ENCODE results near the gene AGER.

The AGER gene

DNA sequence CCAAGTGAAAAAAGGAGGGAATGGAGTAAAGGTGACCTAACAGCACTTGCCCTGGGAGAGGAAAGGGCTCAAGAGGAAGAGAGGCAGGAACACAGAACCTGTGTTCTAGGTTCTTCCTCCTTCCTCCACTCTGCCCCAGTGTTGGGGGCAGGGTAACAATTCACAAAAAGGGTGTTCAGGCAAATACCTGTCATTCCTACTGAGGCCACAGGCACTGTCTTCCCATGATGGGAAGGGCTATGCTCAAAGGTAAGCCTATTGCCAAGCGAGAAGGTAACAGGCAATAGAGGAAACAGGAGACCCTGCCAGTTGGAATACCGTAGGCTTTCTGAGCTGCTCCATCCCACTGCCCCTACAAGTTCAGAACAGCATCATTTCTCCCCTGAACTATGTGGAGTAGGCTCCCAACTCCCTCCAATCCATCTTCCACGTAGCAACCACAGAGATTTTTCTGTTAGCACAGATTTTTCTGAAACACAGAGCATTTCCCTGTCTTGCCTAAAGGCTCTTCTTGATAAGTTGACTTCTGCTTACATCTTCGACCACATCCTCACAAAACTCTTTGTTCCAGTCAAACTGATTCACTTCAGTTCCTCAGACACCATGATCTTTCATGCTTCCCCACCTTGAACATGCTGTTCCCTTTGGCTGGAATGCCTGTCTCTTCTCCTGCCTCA, 10.9 kb downstream of the AGER start:
- H3K4me3 ChIP-seq (ENCODE audit: low read depth, low read length) = no peak overlapping the region

DNA sequence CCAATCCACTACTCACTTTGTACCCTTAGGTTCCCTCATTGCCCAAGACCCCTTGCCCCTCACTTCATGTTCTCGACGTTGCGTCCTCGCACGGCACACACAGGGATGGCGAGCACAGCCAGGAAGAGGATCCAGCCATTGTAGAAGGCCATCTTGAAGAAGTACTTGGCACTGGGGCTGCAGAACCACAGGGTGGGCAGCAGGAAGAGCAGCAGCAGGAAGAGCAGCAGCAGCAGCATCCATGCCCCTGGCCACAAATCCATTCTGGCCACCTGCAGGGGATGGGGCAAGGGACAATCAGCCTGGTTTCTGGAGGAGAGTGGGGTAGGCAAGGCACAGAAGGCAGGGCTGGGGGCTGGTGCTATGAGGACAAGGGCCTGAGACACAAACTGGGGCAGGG, 12.8 kb downstream of the AGER start:
- no peak overlapping the region for H3K4me3 ChIP-seq (ENCODE audit: low read depth, low read length)

DNA sequence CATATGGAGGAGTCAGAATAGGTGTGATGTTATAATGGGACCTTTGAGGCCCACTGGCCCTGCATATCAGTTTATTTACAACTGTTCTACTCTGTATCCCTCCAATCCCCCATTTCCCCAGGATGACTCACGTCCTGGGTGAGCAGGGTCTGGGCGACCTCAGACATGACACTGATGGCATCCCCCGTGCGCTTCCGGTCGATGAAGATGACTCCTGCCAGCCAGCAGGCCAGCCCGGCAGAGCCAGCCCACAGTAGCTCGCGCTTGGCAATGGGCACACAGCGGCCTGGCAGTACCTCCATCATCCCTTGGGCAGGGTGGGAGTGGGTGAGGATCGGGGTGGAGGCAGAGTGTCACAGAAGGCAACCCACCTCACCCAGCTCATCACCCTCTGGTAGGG, 13.8 kb downstream of the AGER start:
- H3K4me3 ChIP-seq (ENCODE audit: low read depth, low read length) = no peak overlapping the region

DNA sequence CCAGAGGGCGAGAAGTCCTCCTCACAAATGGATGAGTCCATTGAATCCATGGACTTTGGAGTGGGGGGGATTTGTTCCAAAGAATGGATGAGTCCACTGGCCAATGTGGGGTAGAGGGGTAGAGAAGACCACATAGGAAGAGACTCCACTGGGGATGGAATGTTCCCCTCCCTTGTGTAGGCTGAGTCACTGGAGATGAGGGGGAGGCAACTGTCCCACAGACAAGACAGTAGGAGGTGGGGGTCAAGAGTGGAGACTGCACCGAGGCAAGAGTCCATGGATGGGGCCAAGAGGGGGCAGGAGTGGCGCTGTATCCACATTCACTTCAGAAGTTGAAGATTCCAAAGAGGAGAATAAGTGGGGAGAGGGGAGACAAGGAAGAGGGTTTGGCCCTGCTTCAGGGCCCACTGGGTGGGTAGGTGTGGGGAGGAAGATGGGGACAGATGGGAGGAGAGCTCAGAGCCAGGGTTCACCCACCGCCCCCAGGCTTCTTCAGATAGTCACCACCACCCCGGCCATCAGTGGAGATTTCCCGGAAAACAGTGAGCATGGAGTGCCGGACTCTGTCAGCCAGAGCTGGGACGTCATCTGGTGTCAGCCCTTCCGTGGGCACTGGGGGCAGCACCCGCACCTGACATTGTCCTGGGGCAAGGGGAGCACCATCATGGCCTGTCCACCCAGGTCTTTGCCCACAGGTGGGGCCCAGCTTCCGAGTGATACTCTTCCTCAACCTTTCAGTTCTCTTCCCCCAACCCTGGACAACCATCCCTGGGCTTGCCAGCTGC, 15.1 kb downstream of the AGER start:
- H3K4me3 ChIP-seq (ENCODE audit: low read depth, low read length) = no peak overlapping the region

DNA sequence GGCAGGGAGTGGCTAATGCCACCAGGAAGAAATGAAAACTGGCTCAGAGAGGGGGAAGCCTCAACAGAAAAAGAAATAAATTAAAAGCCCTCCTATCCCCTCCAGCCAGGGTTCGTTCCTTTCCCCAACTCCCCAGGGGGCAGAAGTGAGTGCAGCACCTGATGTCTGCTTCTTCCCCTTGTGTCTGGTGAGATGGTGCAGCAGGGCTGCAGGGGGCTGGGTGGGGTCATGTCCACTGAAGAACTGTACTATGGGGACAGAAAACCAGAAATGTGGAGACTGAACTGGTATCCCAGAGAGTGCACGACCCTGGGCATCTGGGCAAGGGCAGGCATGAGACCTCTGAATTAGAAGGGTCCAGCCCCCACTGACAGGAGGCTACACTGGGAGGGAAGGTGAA, 15.7 kb downstream of the AGER start:
- H3K4me3 ChIP-seq (ENCODE audit: low read depth, low read length) = no peak overlapping the region

DNA sequence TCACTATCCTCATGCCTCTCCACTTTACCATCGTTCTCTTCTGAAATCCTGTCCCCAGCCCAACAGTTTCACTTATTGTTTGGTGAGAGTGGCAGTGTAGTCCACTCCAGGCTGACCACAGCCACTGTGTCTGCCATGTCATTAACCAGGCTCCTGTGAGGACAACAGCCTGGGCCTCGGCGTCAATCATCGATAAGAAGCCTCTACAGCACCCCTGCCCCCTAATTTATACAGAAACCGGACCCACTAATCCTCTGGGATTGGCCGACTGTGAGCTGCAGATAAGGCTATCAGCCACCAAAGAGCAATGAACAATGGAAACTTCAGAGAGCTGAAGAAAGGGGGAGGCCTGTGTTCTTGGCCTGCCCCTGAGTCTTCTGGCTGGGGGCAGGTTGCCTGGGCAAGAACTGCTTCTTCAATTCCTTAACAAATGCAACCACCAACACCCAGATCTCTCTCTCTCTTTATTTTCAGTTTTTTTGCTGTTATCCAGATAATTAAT, 16.2 kb downstream of the AGER start:
- H3K4me3 ChIP-seq (ENCODE audit: low read depth, low read length) = no peak overlapping the region

DNA sequence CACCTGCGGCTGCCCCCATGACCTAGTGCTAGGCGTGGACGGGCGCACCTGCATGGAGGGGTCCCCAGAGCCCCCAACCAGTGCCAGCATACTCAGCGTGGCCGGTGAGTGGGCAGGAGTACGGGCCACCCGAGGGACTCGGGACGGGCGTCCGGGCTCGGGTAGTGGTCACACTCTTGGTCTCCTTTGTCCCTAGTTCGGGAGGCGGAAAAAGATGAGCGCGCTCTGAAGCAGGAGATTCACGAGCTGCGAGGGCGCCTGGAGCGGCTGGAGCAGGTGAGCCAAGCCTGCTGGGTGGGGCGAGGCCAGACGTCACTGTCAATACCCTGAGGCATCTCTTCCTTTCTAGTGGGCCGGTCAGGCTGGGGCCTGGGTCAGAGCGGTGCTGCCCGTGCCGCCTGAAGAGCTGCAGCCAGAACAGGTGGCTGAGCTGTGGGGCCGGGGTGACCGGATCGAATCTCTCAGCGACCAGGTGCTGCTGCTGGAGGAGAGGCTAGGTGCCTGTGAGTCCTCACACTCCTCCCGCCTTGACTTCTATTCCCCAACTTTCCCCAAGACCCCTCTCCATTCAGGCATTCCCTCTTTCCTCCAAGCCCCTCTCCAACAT, 16.8 kb downstream of the AGER start:
- no peak overlapping the region for H3K4me3 ChIP-seq (ENCODE audit: low read depth, low read length)

DNA sequence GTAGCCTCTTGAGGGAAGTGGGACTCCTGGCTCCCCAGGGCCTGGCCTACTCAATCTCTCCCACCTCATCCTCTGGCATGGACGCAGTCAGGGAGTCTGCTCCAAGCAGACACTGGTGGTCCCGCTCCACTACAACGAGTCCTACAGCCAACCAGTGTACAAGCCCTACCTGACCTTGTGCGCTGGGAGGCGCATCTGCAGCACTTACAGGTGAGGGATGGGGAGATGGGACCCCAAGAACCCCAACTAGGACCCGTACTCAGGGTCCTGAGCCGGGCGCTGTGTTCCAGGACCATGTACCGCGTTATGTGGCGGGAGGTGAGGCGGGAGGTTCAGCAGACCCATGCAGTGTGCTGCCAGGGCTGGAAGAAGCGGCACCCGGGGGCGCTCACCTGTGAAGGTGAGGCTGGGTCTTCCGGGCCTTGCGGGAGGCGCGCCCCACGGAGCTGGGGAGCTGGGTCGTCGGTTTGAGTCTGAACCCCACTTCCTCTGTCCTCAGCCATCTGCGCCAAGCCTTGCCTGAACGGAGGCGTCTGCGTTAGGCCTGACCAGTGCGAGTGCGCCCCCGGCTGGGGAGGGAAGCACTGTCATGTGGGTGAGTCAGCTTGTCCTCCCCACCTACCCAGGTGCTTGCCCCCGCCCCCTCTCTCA, 17.5 kb downstream of the AGER start:
- no peak overlapping the region for H3K4me3 ChIP-seq (ENCODE audit: low read depth, low read length)

DNA sequence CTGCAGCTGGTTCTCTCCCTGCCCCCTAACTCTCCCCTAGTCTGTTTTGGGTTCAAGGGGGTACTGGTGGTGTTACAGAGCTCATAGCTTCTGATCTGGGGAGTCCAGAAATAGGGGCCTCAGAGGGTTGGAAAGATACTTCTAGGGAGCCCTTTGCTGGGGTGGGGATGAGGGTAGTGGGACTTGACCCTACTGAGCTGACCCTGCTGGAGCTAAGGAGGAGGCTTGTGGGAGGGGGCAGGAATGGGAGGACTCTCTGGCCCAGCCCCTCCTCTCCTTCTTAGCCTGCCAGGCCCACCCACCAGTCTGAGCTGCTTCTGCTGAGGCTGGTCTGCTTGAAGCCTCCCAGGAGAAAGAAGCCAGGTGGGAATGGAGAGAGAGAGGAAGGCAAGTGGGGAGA, 19.8 kb downstream of the AGER start, which contains the start of gene EGFL8:
EGFL8 (plus strand) TSS at position 301 of the 400 bp plus-strand sequence. CDS start 1,571 bp downstream, outside the sequence.
- no peak within 1 kb of the TSS for H3K4me3 ChIP-seq (ENCODE audit: low read depth, low read length)

DNA sequence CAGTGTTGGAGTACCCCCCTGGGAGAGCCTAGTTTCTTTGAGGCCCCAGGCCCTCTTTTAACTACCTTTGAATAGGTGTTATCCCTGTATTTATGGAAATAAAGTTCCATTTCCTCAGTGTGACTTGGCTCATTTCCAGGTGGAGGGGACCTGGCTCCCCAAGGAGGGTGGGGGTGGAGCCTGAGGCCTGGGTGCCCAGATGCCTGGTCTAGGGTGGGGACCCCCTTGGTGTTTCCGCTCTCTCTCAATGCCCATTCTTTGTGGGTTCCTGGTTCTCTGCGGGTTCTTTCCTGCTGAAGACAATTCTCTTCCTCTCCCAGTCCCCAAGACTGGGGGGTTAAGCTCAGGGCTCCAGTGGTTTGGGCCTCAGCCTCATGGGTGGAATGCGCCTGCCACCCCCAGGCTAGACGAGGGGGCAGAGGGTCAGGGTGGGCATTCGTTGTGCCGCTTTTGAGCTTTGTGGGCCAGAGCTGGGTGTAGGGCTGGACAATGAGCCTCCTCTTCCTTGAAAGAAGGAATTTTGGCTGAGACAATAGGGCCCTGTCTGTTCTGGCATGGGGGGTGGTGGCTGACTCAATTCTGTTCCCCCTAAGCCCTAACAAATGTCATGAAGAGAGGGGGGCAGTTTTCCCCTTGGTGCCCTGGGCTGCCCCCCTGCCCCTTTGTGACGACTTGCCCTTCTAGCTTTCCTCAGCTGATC, 20.3 kb downstream of the AGER start:
- no peak overlapping the region for H3K4me3 ChIP-seq (ENCODE audit: low read depth, low read length)

DNA sequence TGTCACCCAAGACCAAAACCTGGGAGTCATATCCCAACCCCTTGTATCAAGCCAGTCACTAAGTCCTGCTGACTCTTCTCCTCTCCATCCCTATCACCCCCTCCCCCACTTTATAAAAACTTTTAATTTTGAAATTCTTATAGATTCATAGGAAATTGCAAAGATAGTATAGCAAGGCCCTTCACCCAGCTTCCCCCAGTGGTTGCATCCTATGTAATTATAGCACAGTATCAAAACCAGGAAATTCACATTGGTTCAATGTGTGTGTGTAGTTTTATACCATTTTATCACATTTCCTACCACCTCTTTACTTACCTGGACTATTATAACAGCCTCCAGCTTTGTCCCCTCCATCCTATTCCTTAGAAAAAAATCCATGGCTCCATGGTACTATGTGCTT, 26.0 kb downstream of the AGER start:
- H3K4me3 ChIP-seq (ENCODE audit: low read depth, low read length) = no peak overlapping the region

DNA sequence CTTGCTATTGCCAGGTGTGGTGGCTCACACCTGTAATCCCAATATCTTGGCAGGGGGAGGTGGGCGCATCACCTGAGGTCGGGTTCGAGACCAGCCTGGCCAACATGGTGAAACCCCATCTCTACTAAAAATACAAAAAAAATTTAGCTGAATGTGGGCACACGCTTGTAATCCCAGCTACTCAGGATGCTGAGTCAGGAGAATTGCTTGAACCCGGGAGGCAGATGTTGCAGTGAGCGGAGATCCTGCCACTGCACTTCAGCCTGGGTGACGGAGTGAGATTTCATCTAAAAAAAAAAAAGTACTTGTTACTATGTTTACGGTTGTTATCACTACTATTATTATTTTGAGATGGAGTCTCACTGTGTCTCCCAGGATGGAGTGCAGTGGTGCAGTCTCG, 27.2 kb downstream of the AGER start:
- H3K4me3 ChIP-seq (ENCODE audit: low read depth, low read length) = no peak overlapping the region

DNA sequence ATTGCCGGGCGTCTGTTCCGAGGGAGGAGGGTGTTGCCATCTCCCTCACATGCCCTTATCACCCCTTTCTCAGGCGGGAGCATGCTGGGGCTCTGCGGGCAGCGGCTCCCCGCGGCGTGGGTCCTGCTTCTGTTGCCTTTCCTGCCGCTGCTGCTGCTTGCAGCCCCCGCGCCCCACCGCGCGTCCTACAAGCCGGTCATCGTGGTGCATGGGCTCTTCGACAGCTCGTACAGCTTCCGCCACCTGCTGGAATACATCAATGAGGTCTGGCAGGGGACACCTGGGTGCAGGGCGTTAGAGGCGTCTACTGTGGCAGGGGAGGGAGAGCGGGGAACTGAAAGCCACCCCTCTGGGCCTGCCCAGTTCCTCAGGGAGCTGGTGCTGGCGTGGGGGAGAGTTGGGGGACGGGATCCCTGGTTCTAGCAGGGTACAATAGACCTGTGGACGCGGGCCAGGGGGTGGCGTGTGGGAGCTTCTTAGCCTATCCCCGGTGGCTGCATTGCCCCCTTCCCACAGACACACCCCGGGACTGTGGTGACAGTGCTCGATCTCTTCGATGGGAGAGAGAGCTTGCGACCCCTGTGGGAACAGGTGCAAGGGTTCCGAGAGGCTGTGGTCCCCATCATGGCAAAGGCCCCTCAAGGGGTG, 29.4 kb downstream of the AGER start:
- H3K4me3 ChIP-seq (ENCODE audit: low read depth, low read length) = peak overlapping the region; percentile 93

DNA sequence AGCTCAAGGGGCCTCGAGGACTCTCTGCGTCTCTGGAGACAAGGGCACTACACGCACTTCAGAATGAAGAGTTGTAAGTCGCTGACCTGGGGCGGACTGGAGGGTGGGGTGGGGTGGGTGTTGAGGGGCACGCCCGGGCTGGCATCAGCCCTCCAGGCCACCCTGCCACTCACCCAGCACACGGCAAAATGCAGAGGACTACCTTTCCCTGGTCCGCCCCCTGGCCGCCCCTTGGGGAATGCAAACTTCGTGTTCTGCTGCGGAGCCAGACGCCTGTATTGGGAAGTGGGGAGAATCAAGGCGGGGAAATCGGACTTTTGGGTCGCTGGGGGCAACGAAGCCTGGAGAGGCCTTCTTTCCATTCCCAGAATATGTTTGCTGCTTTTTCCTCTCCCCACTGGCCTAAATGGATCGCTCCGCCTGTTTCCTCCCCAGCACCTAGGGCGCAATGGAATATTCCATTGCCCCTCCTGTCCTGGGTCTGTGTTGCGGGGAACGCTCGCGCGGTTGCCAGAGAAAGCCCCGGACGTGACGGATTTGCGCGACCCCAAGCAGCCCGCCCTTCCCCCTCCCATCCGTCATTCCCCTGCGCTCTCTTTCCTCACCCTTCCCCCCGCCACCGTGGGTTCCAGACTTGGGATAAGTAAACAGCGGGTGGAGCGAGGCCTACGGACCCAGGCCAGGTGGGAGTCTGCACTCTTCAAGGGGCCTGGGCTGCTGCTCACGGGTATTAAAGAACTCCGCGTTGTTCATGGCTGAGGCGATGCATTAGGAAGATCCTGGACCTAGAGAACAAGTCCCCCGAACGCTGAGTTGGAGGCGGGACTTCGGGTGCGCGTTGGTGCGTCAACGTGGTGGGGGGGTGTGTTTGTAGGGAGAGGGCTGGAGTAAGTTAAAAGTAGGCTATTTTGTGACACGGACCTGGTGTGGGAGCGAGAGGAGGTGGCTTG, 30.2 kb downstream of the AGER start, which contains the start of gene PPT2:
PPT2 (plus strand) TSS at position 578 of the 950 bp plus-strand sequence. CDS start 454 bp downstream, outside the sequence.
- peak within 1 kb of the TSS; percentile 93 for H3K4me3 ChIP-seq (ENCODE audit: low read depth, low read length)

DNA sequence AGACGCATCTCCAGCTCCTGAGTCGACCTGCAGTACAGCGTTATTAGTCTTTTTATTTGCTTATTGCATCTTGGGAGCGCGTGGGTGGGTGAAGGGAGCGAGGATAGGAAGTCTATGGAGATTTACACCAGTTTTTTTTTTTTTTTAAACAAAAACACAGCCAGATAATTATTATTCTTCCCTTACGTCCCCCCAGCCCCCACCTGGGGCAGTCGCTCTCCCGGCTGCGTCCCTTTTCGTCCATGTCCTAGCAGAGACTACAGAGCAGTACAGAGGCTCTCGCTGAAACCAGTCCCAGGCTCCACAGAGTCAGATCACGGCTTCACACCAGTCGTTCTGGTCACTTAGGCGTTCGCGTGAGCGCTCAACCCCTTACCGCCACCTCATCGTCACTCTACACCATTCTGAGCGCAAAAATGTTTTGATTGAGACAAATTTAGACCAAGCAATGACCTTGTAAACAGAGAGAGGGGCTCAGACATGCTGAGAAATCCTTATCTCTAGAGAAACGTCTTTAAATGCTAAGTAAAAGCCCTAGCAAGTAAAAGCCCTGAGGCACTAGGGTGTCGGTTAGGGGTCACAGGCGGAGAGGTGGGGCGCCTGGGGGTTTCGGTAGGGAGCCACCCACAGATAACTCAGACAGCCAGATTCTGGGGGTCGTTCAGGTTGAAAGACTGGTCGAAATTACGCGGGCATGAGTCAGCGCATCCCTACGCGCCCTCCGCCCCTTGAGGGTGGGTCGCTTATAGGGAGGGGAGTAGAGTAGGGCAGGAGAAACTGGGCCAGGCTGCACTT, 31.1 kb downstream of the AGER start:
- H3K4me3 ChIP-seq (ENCODE audit: low read depth, low read length) = peak overlapping the region; percentile 93

DNA sequence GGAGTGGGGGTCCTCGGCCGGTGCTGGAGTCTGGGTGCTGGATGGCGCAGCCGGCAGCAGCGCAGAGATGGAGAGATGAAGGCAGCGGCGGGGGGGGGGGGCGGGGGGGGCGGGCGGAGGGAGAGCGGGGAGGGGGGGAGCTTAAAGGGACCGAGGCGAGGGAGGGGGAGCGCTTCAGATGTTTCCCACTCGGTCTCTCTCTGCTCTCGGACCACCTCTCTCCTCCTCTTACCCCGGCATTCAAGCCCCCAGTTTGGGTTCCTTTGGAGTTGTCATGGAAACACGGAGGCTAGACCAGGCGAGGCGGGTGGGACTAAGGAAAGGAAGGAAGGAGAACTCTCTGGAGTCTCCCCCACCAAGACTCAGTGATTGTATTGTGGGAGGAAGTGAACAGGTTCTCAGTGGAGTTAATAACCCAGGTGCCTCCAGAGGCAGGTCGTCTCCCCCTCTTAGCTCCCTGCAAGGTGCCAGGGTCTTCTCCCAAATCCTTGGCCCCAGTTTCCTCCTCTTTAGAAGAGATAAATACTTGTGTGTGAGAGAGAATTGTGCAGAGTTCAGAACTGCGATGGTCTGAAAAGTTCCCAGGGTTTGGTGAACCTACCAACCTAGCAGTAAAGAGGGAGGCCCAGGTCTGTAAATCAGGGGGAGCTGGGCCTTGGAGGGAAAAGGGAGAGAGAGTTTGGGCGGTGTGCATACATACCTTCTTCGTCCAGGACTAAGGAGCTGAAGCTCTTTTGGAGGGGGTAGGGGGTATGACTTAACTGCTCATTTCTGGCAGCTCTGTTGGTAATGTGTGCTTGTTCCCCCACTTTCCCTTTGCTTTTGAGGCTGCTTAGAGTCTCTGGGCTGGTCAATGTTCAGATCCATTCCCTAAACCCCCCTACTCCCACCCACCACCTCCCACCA, 31.9 kb downstream of the AGER start, which contains the start of gene PRRT1:
PRRT1 (minus strand) TSS at position 77 of the 906 bp plus-strand sequence. CDS start 112 bp downstream, outside the sequence.
- H3K4me3 ChIP-seq (ENCODE audit: low read depth, low read length) = peak within 1 kb of the TSS; percentile 93

Data from iPS-11a (cell line).